ENCODE results near the gene HGFAC.

The HGFAC gene

GRCh38 chr4:3442460-3442958, 741 bp downstream of the HGFAC start:
- TF ChIP-seq CTCF (conservative IDR thresholded peaks at IDR 0.05; ENCODE audit: low read depth, low read length): no peak

GRCh38 chr4:3442959-3443749, 1.4 kb downstream of the HGFAC start:
- H3K36me3 ChIP-seq (ENCODE audit: insufficient read depth): no peaks in the 10 kb centered on the region
- no peaks in the 10 kb centered on the region for H3K79me2 ChIP-seq (ENCODE audit: insufficient read depth, low read depth)
- H3K4me2 ChIP-seq: no peak overlapping the region
- H2AFZ ChIP-seq (ENCODE audit: low read depth): no peak overlapping the region
- peak; percentile 75 for TF ChIP-seq CTCF (conservative IDR thresholded peaks at IDR 0.05; ENCODE audit: low read depth, low read length)
- no peak overlapping the region for H3K27ac ChIP-seq
- no peaks in the 10 kb centered on the region for H4K20me1 ChIP-seq (ENCODE audit: insufficient read depth)
- no peak overlapping the region for H3K4me3 ChIP-seq (IDR thresholded peaks at IDR 0.05; ENCODE audit: insufficient read depth, low read depth, low read length)
- peaks cover 3% of the 10 kb centered on the region; the same call in 1 of the 2 replicates for H3K27me3 ChIP-seq (ENCODE audit: insufficient read depth, low read depth)
- no peaks in the 10 kb centered on the region for H3K4me1 ChIP-seq (ENCODE audit: low read depth, poor library complexity, severe bottlenecking)
- H3K9ac ChIP-seq: no peak overlapping the region

More at GRCh38 chr4:3442460-3442958, 741 bp downstream of the HGFAC start:
- H3K4me1 ChIP-seq (ENCODE audit: low read depth, poor library complexity, severe bottlenecking): no peaks in the 10 kb centered on the region
- no peaks in the 10 kb centered on the region for H3K79me2 ChIP-seq (ENCODE audit: insufficient read depth, low read depth)
- H3K9ac ChIP-seq: no peak overlapping the region
- H3K27me3 ChIP-seq (ENCODE audit: insufficient read depth, low read depth): peaks cover 3% of the 10 kb centered on the region; the same call in 1 of the 2 replicates
- no peak overlapping the region for H3K27ac ChIP-seq
- H4K20me1 ChIP-seq (ENCODE audit: insufficient read depth): no peaks in the 10 kb centered on the region
- H2AFZ ChIP-seq (ENCODE audit: low read depth): no peak overlapping the region
- no peak overlapping the region for H3K4me3 ChIP-seq (IDR thresholded peaks at IDR 0.05; ENCODE audit: insufficient read depth, low read depth, low read length)
- no peak overlapping the region for H3K4me2 ChIP-seq
- H3K36me3 ChIP-seq (ENCODE audit: insufficient read depth): no peaks in the 10 kb centered on the region

- Histone ChIP-seq H2AFZ (ENCODE audit: low read depth) (no peak overlapping the region), H3K27me3 (ENCODE audit: insufficient read depth, low read depth) (peaks cover 7% of the 10 kb centered on the region; the same call in 1 of the 2 replicates), H3K4me2 (no peak overlapping the region), H3K9ac (no peak overlapping the region), H3K27ac (no peak overlapping the region), H3K4me1 (ENCODE audit: low read depth, poor library complexity, severe bottlenecking) (no peaks in the 10 kb centered on the region), H3K36me3 (ENCODE audit: insufficient read depth) (no peaks in the 10 kb centered on the region), H3K79me2 (ENCODE audit: insufficient read depth, low read depth) (no peaks in the 10 kb centered on the region), H4K20me1 (ENCODE audit: insufficient read depth) (no peaks in the 10 kb centered on the region), H3K4me3 (IDR thresholded peaks at IDR 0.05; ENCODE audit: insufficient read depth, low read depth, low read length) (no peak overlapping the region)
- no peak; the same call in 1 of the 2 replicates for TF ChIP-seq CTCF (conservative IDR thresholded peaks at IDR 0.05; ENCODE audit: low read depth, low read length)
Measured at GRCh38 chr4:3443750-3444309, 2.1 kb downstream of the HGFAC start.

- H3K4me2 ChIP-seq: no peak overlapping the region
- no peaks in the 10 kb centered on the region for H4K20me1 ChIP-seq (ENCODE audit: insufficient read depth)
- H2AFZ ChIP-seq (ENCODE audit: low read depth): no peak overlapping the region
- TF ChIP-seq CTCF (conservative IDR thresholded peaks at IDR 0.05; ENCODE audit: low read depth, low read length): no peak
- no peak overlapping the region for H3K27ac ChIP-seq
- H3K4me1 ChIP-seq (ENCODE audit: low read depth, poor library complexity, severe bottlenecking): no peaks in the 10 kb centered on the region
- H3K4me3 ChIP-seq (IDR thresholded peaks at IDR 0.05; ENCODE audit: insufficient read depth, low read depth, low read length): no peak overlapping the region
- no peak overlapping the region for H3K9ac ChIP-seq
- no peaks in the 10 kb centered on the region for H3K79me2 ChIP-seq (ENCODE audit: insufficient read depth, low read depth)
- no peaks in the 10 kb centered on the region for H3K36me3 ChIP-seq (ENCODE audit: insufficient read depth)
- peaks cover 7% of the 10 kb centered on the region; the same call in 1 of the 2 replicates for H3K27me3 ChIP-seq (ENCODE audit: insufficient read depth, low read depth)
Measured at GRCh38 chr4:3444351-3445110, 2.8 kb downstream of the HGFAC start.
